ENCODE results near the gene SLC25A17.
A peak's percentile ranks its signal among the peaks of the same experiment; 100 is the strongest.
"Not testable (repeated sequence)": the region's sequence is repeated elsewhere in the genome, so short reads cannot be mapped to it uniquely, and the experiment has no call there.

SLC25A17 gene

GRCh38 chr22:40818747-40819598, at the start of gene SLC25A17:
Gene SLC25A17, minus strand, starts transcription at chr22:40819346. Its CDS starts 98 bp downstream, at chr22:40819248.
- DNase-seq (ENCODE audit: low read depth in 2 of 2) = peak; percentile 74 to 82

- not testable (repeated sequence) for DNase-seq (ENCODE audit: low read depth in 2 of 2)
Measured at GRCh38 chr22:40868379-40868778, 49.2 kb upstream of the SLC25A17 start.

- no peak for DNase-seq (ENCODE audit: low read depth in 2 of 2)
Measured at GRCh38 chr22:40867109-40867508, 48.0 kb upstream of the SLC25A17 start.

GRCh38 chr22:40862537-40862936, 43.4 kb upstream of the SLC25A17 start:
- no peak for DNase-seq (ENCODE audit: low read depth in 2 of 2)

GRCh38 chr22:40862013-40862412, 42.9 kb upstream of the SLC25A17 start, which contains the start of gene DNAJB7:
Gene DNAJB7, minus strand, starts transcription at chr22:40862113. Its CDS starts 119 bp downstream, at chr22:40861994.
- no peak for DNase-seq (ENCODE audit: low read depth in 2 of 2)

- no peak for DNase-seq (ENCODE audit: low read depth in 2 of 2)
Measured at GRCh38 chr22:40857309-40857855, 38.2 kb upstream of the SLC25A17 start.

GRCh38 chr22:40856513-40857308, 37.6 kb upstream of the SLC25A17 start, which contains the start of the genes ST13 and XPNPEP3:
Gene ST13, minus strand, starts transcription at chr22:40856639. Its CDS starts 99 bp downstream, at chr22:40856540.
Gene XPNPEP3, plus strand, starts transcription at chr22:40857148. Its CDS starts 34 bp downstream, at chr22:40857182.
- DNase-seq (ENCODE audit: low read depth in 2 of 2) = peak; percentile 94 to 97

GRCh38 chr22:40855979-40856512, 36.9 kb upstream of the SLC25A17 start:
- DNase-seq (ENCODE audit: low read depth in 2 of 2) = peak; percentile 4 to 10

GRCh38 chr22:40855071-40855978, 36.2 kb upstream of the SLC25A17 start:
- DNase-seq (ENCODE audit: low read depth in 2 of 2) = no peak

- DNase-seq (ENCODE audit: low read depth in 2 of 2) = no peak
Measured at GRCh38 chr22:40853961-40854360, 34.8 kb upstream of the SLC25A17 start.

GRCh38 chr22:40853333-40853732, 34.2 kb upstream of the SLC25A17 start:
- DNase-seq (ENCODE audit: low read depth in 2 of 2) = no peak

GRCh38 chr22:40845816-40846215, 26.7 kb upstream of the SLC25A17 start:
- DNase-seq (ENCODE audit: low read depth in 2 of 2) = not testable (repeated sequence)

GRCh38 chr22:40844951-40845350, 25.8 kb upstream of the SLC25A17 start:
- DNase-seq (ENCODE audit: low read depth in 2 of 2) = no peak

GRCh38 chr22:40838486-40838885, 19.3 kb upstream of the SLC25A17 start:
- DNase-seq (ENCODE audit: low read depth in 2 of 2) = no peak

- no peak for DNase-seq (ENCODE audit: low read depth in 2 of 2)
Measured at GRCh38 chr22:40834619-40835018, 15.5 kb upstream of the SLC25A17 start.

- DNase-seq (ENCODE audit: low read depth in 2 of 2) = no peak
Measured at GRCh38 chr22:40829131-40829530, 10.0 kb upstream of the SLC25A17 start.

GRCh38 chr22:40826984-40827741, 8.0 kb upstream of the SLC25A17 start:
- DNase-seq (ENCODE audit: low read depth in 2 of 2) = no peak

- DNase-seq (ENCODE audit: low read depth in 2 of 2) = not testable (repeated sequence)
Measured at GRCh38 chr22:40826292-40826691, 7.1 kb upstream of the SLC25A17 start.

GRCh38 chr22:40823426-40823825, 4.3 kb upstream of the SLC25A17 start:
- DNase-seq (ENCODE audit: low read depth in 2 of 2) = no peak

GRCh38 chr22:40819599-40820140, 524 bp upstream of the SLC25A17 start:
- no peak for DNase-seq (ENCODE audit: low read depth in 2 of 2)
